ENCODE data around the gene CIDEA.
A peak's percentile ranks its signal among the peaks of the same experiment; 100 is the strongest.

Gene CIDEA

DNA sequence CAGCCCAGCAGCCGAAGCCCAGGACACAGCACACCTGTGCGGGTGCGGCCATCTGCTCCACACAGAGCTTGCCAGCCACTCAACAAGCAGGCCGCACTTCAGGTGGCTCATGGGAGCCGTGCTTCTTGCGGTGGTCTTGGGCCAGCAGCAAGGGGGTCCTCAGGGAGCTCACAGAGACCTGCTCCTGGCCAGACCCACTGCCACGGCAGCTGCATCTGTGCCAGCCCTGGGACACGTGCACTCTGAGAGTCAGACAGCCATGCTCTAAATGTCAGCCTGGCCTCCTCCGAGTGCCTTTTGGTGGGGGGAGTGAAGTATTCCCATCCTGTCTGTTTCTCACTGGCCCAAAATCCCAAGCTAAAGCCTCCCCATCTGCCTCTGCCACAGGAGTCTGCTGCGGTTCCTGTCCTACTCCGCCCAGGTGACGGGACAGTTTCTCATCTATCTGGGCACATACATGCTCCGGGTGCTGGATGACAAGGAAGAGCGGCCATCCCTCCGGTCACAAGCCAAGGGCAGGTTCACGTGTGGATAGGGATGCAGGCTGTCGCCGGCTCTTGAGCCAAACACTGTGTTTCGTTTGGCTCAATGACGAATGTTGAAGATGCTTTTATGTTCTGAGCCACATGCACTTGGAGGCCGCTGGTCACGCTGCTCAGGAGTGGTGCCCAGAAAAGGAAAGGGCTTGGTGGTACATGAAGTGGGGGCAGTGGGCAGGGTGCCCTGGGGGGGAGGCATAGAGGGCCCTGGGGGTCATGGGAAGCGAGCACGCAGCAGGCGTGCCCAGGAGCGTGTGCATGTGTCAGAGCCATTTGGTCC lies 22.8 kb downstream of the CIDEA start:
- no peak overlapping the region for H3K27ac ChIP-seq
- POLR2A ChIA-PET (ENCODE audit: low non-redundant PET) = no interaction called here
- CTCF ChIA-PET = no interaction called here
- no peak for DNase-seq (ENCODE audit: low spot score)
- TF ChIP-seq, protein P1, sequence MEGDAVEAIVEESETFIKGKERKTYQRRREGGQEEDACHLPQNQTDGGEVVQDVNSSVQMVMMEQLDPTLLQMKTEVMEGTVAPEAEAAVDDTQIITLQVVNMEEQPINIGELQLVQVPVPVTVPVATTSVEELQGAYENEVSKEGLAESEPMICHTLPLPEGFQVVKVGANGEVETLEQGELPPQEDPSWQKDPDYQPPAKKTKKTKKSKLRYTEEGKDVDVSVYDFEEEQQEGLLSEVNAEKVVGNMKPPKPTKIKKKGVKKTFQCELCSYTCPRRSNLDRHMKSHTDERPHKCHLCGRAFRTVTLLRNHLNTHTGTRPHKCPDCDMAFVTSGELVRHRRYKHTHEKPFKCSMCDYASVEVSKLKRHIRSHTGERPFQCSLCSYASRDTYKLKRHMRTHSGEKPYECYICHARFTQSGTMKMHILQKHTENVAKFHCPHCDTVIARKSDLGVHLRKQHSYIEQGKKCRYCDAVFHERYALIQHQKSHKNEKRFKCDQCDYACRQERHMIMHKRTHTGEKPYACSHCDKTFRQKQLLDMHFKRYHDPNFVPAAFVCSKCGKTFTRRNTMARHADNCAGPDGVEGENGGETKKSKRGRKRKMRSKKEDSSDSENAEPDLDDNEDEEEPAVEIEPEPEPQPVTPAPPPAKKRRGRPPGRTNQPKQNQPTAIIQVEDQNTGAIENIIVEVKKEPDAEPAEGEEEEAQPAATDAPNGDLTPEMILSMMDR (conservative IDR thresholded peaks at IDR 0.05; ENCODE audit: low read depth) = no peak

DNA sequence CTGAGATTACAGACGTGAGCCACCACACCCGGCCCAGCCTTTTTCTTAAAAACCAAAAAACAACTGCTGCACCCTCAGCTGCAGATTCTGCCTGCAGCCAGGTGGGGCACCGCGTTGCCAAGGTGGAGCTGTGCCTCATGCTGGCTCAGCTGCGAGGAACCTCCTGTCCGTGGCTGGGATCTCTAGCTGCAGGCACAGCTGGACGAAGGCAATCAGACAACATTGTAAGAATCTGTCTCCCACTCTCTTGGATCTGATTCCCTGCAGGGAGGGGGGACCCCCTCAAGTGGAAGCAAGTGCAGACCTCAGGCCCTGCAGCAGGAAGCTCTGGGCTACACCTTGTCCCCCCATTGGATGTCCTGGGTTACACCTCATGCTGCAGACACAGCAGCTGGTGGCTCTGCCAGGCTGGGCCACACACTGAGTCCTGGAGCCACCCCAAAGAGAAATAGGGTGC lies 24.1 kb downstream of the CIDEA start:
- H3K27ac ChIP-seq = peak overlapping the region; percentile 65
- TF ChIP-seq, protein P1 (conservative IDR thresholded peaks at IDR 0.05; ENCODE audit: low read depth) = peak; percentile 18; the same call in 1 of the 2 replicates
- no peak for DNase-seq (ENCODE audit: low spot score)
- CTCF ChIA-PET = interaction anchor here (0.6 to 1.4 kb wide), 3 partner anchors 9 to 160 kb away, joined by 3 to 6 read pairs (median 4); no protein-coding TSS in a partner anchor
- POLR2A ChIA-PET (ENCODE audit: low non-redundant PET) = no interaction called here

- POLR2A ChIA-PET (ENCODE audit: low non-redundant PET) = no interaction called here
- CTCF ChIA-PET = interaction anchor here (0.5 to 1.4 kb wide), 5 partner anchors 8 to 391 kb away, joined by 3 to 6 read pairs (median 3); no protein-coding TSS in a partner anchor
Measured at GRCh38 chr18:12278741-12279682, 24.9 kb downstream of the CIDEA start.

GRCh38 chr18:12279781-12280531 lies 25.8 kb downstream of the CIDEA start:
- TF ChIP-seq, protein P1 (conservative IDR thresholded peaks at IDR 0.05; ENCODE audit: low read depth) = no peak
- H3K27ac ChIP-seq = peak overlapping the region; percentile 65
- POLR2A ChIA-PET (ENCODE audit: low non-redundant PET) = no interaction called here
- CTCF ChIA-PET = interaction anchor here (1.8 kb wide), 1 partner anchor 8 kb away, joined by 10 read pairs; no protein-coding TSS in a partner anchor
- DNase-seq (ENCODE audit: low spot score) = no peak

More at GRCh38 chr18:12278741-12279682, 24.9 kb downstream of the CIDEA start:
- DNase-seq (ENCODE audit: low spot score) = peak; percentile 46
- peak overlapping the region; percentile 65 for H3K27ac ChIP-seq
- TF ChIP-seq, protein P1 (conservative IDR thresholded peaks at IDR 0.05; ENCODE audit: low read depth) = no peak

- TF ChIP-seq, protein P1 (conservative IDR thresholded peaks at IDR 0.05; ENCODE audit: low read depth) = no peak
- DNase-seq (ENCODE audit: low spot score) = no peak
- ChIA-PET CTCF (interaction anchor here (1.6 to 1.8 kb wide), 2 partner anchors 10 kb away, joined by 10 to 12 read pairs; no protein-coding TSS in a partner anchor), POLR2A (ENCODE audit: low non-redundant PET) (no interaction called here)
- H3K27ac ChIP-seq = peak overlapping the region; percentile 69
Measured at GRCh38 chr18:12281861-12282260, 27.7 kb downstream of the CIDEA start.
